G401 (cell line): ENCODE results near the gene FOXL2NB. TPM values are rescaled to one million over a fixed set of nuclear protein-coding genes. Genes with fewer than 3 reads are reported as not detected.
A peak's percentile ranks its signal among the peaks of the same experiment; 100 is the strongest.

Experiments used
- DNase-seq: peaks from one replicate; pipeline ENCODE4 v3.0.0-alpha.2; 2015; ENCODE audit warnings: low spot score
- in situ Hi-C: cut with HindIII; loops from 2 replicates; pipeline ENCODE4 v1.10.0; 2016; ENCODE audit warnings: low sequenced_read_pairs, mixed read lengths
- total RNA-seq: library from RNA; depleted of rRNA; stranded (reverse); fragments of >200 nt; shearing (Covaris generic); gene quantifications from 2 replicates; pipeline ENCODE4 v1.2.3, GENCODE V29; 2014

The FOXL2NB gene
- total RNA-seq, 1 experiment from 2014 or later = 1.2 TPM

DNA sequence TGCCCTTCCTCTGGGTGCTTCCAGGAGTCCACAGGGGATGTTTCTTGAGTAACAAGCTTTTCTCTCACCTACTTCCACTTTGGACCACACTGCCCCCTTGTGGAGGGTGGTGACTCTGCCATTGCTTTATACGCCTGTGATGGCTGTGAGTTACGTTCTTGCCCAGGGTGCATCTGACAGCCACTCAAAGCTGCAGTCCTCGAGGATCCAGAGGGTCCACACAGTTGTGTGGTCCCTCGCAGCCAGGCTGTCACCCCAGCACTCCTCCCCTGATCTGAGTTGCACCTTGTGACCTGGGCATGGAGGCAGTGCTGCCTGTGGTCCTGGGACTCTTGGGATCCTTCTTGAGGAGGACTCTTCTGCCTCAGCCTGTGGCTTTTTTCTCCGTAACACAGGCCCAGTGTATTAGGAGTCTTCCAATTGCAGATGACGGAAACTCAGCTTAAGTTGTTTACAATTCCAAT lies 23.5 kb upstream of the FOXL2NB start:
- peak; percentile 59 for DNase-seq
- in situ Hi-C loops = no loop called here

DNA sequence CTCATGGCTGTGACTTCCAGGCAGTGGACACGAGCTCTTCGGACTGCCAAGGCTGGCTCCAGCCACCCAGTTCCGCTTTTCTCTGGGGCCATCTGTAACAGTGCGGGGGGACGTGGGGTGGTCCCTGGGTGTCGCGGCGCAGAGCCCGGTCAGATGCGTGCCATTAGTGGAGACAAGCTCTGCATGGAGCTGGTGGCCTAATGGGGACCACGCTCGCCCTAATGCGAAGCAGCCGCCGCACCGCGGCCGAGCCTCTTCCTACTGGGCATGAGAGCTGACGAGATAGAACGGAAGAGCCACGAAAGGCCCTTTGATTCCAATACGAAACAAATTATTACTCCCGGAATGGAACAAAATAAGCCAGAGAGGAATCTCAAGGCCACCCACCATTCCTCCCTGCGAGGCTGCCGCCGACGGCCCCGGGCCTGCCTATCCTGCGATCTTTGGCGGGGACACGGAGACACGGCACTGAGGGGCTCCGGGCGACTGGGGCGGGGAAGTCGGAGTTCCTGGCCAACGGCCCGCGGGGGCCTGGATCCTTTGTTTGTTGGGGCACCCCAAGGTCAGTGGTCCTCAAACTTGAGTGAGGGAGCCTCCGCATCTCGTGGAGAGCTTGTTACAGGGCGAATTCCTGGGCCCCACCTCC lies 18.2 kb upstream of the FOXL2NB start:
- in situ Hi-C loops = no loop called here

GRCh38 chr3:138933068-138933668 lies 13.8 kb upstream of the FOXL2NB start:
- in situ Hi-C loops = no loop called here
- no peak for DNase-seq

More for the DNA sequence above, 18.2 kb upstream of the FOXL2NB start:
- no peak for DNase-seq

- in situ Hi-C loops = no loop called here
- DNase-seq = no peak
Measured at GRCh38 chr3:138933981-138934691, 12.9 kb upstream of the FOXL2NB start.

DNA sequence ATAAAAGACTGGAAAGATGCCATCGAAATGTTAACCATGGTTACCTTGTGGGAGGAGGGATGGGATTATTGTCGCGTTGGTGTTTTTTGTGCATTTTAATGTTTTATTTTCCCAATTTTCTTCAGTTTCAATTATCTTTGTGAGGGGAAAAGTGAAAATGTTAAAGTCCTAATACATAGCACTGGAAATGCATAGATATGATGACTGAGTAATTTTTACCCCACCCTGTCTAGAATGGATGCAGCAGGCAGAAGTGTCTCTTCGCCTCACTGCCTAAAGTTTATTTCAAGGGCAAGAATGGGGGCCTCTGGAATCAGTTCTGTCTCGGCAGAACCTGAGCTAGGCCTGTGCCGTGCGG lies 11.5 kb upstream of the FOXL2NB start:
- no peak for DNase-seq
- in situ Hi-C loops = no loop called here

DNA sequence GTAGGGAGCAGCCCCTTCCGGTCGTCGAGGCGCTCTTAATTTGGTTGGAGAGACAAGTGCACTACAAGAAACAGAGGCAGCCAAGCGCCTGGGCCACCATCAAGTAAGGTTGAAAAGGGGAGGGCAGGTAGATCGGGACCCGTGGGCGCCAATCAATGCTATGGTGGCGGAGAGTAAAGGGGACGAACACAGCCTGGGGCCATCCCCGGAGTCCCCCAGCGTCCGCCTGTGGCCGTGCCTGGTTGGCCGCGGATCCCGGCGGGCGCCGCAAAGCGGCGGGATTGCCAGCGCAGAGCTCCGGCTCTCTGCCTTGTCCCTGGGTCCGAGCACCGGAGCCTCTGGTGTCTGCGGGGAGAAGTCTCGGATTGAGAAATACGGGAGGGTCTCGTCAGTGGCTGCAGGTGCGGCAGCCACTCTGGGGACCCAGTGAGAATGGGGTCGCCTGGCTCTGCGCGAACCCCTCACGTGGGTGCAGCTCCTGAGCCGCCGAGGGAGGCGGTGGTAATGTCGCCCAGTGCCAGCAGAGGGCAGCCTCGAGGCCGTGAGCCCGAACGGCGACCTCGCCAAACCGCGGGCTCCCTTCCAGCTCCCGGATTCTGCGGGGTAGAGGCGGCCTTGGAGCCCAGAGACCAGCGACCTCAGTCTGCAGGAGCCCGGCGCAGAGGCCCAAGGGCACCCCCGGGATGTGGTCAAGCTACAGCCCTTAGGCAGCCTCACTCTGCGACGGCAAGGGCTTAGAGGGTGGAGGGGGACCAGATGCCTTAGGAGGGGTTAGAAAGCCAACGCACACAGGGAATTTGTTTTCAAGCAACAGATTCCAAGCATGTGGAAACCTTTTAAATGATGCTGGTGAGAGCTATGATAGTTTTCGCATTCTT lies 10.9 kb upstream of the FOXL2NB start:
- in situ Hi-C loops = no loop called here
- DNase-seq = peak; percentile 52

GRCh38 chr3:138936741-138937689 lies 10.0 kb upstream of the FOXL2NB start:
- in situ Hi-C loops = no loop called here
- DNase-seq = no peak

DNA sequence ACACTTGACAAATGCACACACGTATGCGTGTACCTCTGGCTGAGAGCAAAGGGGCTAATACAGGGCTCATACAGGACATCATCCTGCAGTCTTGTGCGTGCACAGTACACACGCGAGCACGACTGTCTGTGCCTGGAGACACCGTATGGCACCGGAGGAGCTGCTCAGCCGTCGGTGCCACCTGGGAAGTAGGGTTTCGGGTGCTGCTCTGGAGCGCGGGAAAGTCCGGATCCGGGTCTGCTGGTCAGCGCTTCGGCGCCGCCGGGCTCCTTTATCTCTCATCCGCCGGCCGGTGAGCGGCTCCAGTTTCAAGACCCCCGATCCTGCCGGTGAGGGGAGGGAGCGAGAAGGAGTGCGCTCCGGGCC lies 9.3 kb upstream of the FOXL2NB start:
- in situ Hi-C loops = no loop called here

GRCh38 chr3:138938056-138938876 lies 8.8 kb upstream of the FOXL2NB start:
- in situ Hi-C loops = no loop called here
- DNase-seq = no peak

More for the DNA sequence above, 9.3 kb upstream of the FOXL2NB start:
- DNase-seq = no peak

- no peak for DNase-seq
- in situ Hi-C loops = no loop called here
Measured at GRCh38 chr3:138938877-138939560, 8.0 kb upstream of the FOXL2NB start.

DNA sequence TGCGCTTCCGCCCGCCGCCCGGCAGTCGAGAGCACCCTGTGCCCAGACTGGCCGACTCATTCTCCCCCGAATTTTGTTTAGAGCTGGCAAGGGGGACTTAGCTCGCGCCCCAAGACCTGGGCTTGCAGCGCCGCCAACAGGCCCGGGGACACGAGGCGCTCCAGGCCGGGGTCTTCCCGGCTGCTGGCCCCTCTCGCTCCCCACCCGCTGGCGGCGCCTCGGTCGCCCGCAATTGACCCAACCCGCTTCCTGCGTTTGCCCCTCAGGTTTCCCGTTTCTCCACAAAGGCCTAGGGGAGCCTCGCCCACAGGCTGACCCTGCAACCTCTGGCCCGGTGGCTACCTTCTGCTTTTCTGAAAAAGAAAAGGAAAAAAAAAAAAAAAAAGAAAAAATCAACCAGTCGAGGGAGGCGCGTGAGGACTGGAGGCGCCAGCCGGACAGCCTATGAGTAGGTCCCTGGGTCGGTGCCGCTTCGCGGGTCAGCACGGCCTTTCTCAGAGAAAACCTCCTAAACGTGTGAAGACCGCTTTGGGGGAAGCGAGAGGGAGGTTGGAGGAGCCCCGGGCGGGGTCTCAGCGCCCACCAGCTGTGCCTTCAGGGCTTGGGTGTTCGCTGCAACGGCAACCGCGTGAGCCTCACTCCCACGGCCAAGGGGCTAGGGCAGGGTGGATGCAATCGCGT lies 7.3 kb upstream of the FOXL2NB start:
- in situ Hi-C loops = no loop called here
- DNase-seq = no peak

- no peak for DNase-seq
- in situ Hi-C loops = no loop called here
Measured at GRCh38 chr3:138940446-138940845, 6.6 kb upstream of the FOXL2NB start.

DNA sequence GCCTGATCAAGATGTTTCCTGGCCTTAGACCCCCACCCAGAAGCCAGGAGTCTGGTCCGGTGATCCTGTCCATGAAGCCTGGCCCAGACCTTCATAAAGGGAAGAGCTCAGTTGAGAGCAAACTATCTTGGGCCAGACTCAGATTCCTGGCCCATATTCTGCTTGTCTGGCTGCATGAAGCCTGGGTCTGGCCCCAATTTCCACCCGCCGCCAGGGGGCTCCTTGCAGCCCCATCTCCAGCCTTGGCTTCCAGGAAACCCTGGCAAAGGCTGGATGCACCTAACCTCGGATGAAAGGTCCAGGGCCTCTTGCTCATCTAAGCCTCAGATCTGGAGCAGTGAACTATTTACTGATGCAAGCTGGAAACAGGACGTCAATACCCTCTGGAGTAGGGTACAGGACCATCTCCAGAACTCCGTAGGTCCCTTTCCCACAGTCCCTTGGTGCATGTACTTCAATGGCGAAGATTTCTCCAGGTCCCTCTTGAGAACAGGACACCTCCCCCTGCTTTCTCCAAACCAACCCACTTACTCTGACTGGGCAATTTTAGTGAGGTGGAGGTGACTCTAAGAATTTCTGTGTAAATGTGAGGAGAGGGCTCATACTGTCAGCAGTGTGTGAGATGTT lies 5.6 kb upstream of the FOXL2NB start:
- DNase-seq = peak; percentile 11
- in situ Hi-C loops = no loop called here

DNA sequence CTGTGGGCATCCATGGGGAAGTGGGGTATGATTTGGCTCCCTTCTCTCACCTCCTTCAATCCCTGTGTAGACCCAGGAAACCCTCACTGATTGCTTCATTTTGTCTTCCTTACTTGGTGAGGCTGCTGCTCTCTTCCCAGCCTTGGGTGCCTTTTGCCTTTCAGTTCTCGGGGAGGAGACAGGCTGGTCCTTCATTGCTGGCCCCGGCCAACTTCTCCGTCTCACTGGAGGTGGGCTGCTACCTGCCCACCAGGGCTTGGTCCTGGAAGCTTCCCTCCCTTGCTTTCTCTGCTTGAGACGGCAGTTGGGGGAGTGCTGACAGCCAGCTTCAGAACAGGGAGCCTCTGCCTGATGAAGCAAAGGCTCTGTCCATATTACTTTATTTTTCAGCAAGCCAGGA lies 4.7 kb upstream of the FOXL2NB start:
- DNase-seq = no peak
- in situ Hi-C loops = no loop called here

- in situ Hi-C loops = no loop called here
- no peak for DNase-seq
Measured at GRCh38 chr3:138942861-138943623, 4.0 kb upstream of the FOXL2NB start.
